HEK293 (cell line): ENCODE results near the gene ACHE.

Experiments used
- BCL11B ChIP-seq: fragments of 450-650 bp; formaldehyde crosslinking; IDR thresholded peaks from 2 replicates; pipeline ENCODE4 v1.5.1; 2016; ENCODE audit warnings: low read depth, missing biosample characterization, missing genetic modification characterization
- GLIS2 ChIP-seq: fragments of 450-650 bp; formaldehyde crosslinking; IDR thresholded peaks from 2 replicates; pipeline ENCODE4 v1.5.1; 2016; ENCODE audit warnings: missing biosample characterization, missing genetic modification characterization
- MZF1 ChIP-seq: fragments of 450-650 bp; formaldehyde crosslinking; IDR thresholded peaks from 2 replicates; pipeline ENCODE4 v1.5.1; 2017; ENCODE audit warnings: missing biosample characterization, missing genetic modification characterization, borderline replicate concordance
- OSR2 ChIP-seq: fragments of 450-650 bp; formaldehyde crosslinking; IDR thresholded peaks from 2 replicates; pipeline ENCODE4 v1.5.1; 2016; ENCODE audit warnings: missing biosample characterization, missing genetic modification characterization
- REPIN1 ChIP-seq: fragments of 450-650 bp; formaldehyde crosslinking; IDR thresholded peaks from 2 replicates; pipeline ENCODE4 v1.5.1; 2017; ENCODE audit warnings: missing biosample characterization, missing genetic modification characterization, low read depth
- SP3 ChIP-seq: fragments of 450-650 bp; formaldehyde crosslinking; IDR thresholded peaks from 2 replicates; pipeline ENCODE4 v1.5.1; 2016; ENCODE audit warnings: missing biosample characterization, missing genetic modification characterization
- TCF7L2 ChIP-seq: IDR thresholded peaks from 2 replicates; pipeline ENCODE4 v1.6.1; 2011; ENCODE audit warnings: low read depth, mild to moderate bottlenecking, inconsistent platforms, low read length, moderate library complexity, borderline replicate concordance
- TSHZ1 ChIP-seq: fragments of 450-650 bp; formaldehyde crosslinking; IDR thresholded peaks from 2 replicates; pipeline ENCODE4 v1.5.1; 2016; ENCODE audit warnings: missing biosample characterization, missing genetic modification characterization, borderline replicate concordance
- YY1 ChIP-seq: fragments of 450-650 bp; formaldehyde crosslinking; IDR thresholded peaks from 2 replicates; pipeline ENCODE4 v1.5.1; 2018; ENCODE audit warnings: missing biosample characterization, missing genetic modification characterization
- ZBTB10 ChIP-seq: fragments of 450-650 bp; formaldehyde crosslinking; IDR thresholded peaks from 2 replicates; pipeline ENCODE4 v1.5.1; 2016; ENCODE audit warnings: missing biosample characterization, missing genetic modification characterization
- ZBTB6 ChIP-seq: fragments of 450-650 bp; formaldehyde crosslinking; IDR thresholded peaks from 2 replicates; pipeline ENCODE4 v1.5.1; 2017; ENCODE audit warnings: missing biosample characterization, missing genetic modification characterization
- ZBTB7A ChIP-seq: fragments of 450-650 bp; formaldehyde crosslinking; IDR thresholded peaks from 2 replicates; pipeline ENCODE4 v1.5.1; 2016; ENCODE audit warnings: low read depth, missing biosample characterization, missing genetic modification characterization
- ZFP3 ChIP-seq: fragments of 450-650 bp; formaldehyde crosslinking; IDR thresholded peaks from 2 replicates; pipeline ENCODE4 v1.5.1; 2016; ENCODE audit warnings: low read depth, missing biosample characterization, missing genetic modification characterization
- ZNF112 ChIP-seq: fragments of 450-650 bp; formaldehyde crosslinking; IDR thresholded peaks from 2 replicates; pipeline ENCODE4 v1.5.0; 2017; ENCODE audit warnings: missing biosample characterization, missing genetic modification characterization
- ZNF114 ChIP-seq: fragments of 450-650 bp; formaldehyde crosslinking; IDR thresholded peaks from 2 replicates; pipeline ENCODE4 v1.5.0; 2017; ENCODE audit warnings: missing biosample characterization, missing genetic modification characterization
- ZNF121 ChIP-seq: fragments of 450-650 bp; formaldehyde crosslinking; IDR thresholded peaks from 2 replicates; pipeline ENCODE4 v1.5.1; 2016; ENCODE audit warnings: missing biosample characterization, missing genetic modification characterization
- ZNF157 ChIP-seq: fragments of 450-650 bp; formaldehyde crosslinking; IDR thresholded peaks from 2 replicates; pipeline ENCODE4 v1.5.1; 2016; ENCODE audit warnings: missing biosample characterization, missing genetic modification characterization
- ZNF2 ChIP-seq: fragments of 450-650 bp; formaldehyde crosslinking; IDR thresholded peaks from 2 replicates; pipeline ENCODE4 v1.5.1; 2016; ENCODE audit warnings: missing biosample characterization, missing genetic modification characterization
- ZNF223 ChIP-seq: fragments of 450-650 bp; formaldehyde crosslinking; IDR thresholded peaks from 2 replicates; pipeline ENCODE4 v1.5.1; 2016; ENCODE audit warnings: missing biosample characterization, missing genetic modification characterization
- ZNF248 ChIP-seq: fragments of 450-650 bp; formaldehyde crosslinking; IDR thresholded peaks from 2 replicates; pipeline ENCODE4 v1.5.1; 2017; ENCODE audit warnings: missing biosample characterization, missing genetic modification characterization
- ZNF324 ChIP-seq: fragments of 450-650 bp; formaldehyde crosslinking; IDR thresholded peaks from 2 replicates; pipeline ENCODE4 v1.5.1; 2016; ENCODE audit warnings: missing biosample characterization, missing genetic modification characterization
- ZNF341 ChIP-seq: fragments of 450-650 bp; formaldehyde crosslinking; IDR thresholded peaks from 2 replicates; pipeline ENCODE4; 2016; ENCODE audit warnings: low read depth, missing biosample characterization, missing genetic modification characterization
- ZNF510 ChIP-seq: fragments of 450-650 bp; formaldehyde crosslinking; IDR thresholded peaks from 2 replicates; pipeline ENCODE4 v1.5.1; 2018; ENCODE audit warnings: mild to moderate bottlenecking, missing genetic modification characterization, missing biosample characterization; ENCODE audit not compliant: insufficient replicate concordance
- ZNF585B ChIP-seq: fragments of 450-650 bp; formaldehyde crosslinking; IDR thresholded peaks from 2 replicates; pipeline ENCODE4 v1.5.1; 2016; ENCODE audit warnings: missing biosample characterization, missing genetic modification characterization
- ZNF623 ChIP-seq: fragments of 450-650 bp; formaldehyde crosslinking; IDR thresholded peaks from 2 replicates; pipeline ENCODE4 v1.5.1; 2016; ENCODE audit warnings: missing biosample characterization, missing genetic modification characterization
- ZNF645 ChIP-seq: fragments of 450-650 bp; formaldehyde crosslinking; IDR thresholded peaks from 2 replicates; pipeline ENCODE4; 2016; ENCODE audit warnings: missing biosample characterization, missing genetic modification characterization
- ZNF701 ChIP-seq: fragments of 450-650 bp; formaldehyde crosslinking; IDR thresholded peaks from 2 replicates; pipeline ENCODE4 v1.5.1; 2016; ENCODE audit warnings: missing biosample characterization, missing genetic modification characterization
- ZNF791 ChIP-seq: fragments of 450-650 bp; formaldehyde crosslinking; IDR thresholded peaks from 2 replicates; pipeline ENCODE4 v1.5.1; 2016; ENCODE audit warnings: missing biosample characterization, missing genetic modification characterization
- ZSCAN23 ChIP-seq: fragments of 450-650 bp; formaldehyde crosslinking; IDR thresholded peaks from 2 replicates; pipeline ENCODE4 v1.5.1; 2016; ENCODE audit warnings: missing biosample characterization, missing genetic modification characterization
- TF ChIP-seq, protein P1 (sequence below): fragments of 450-650 bp; formaldehyde crosslinking; IDR thresholded peaks from 2 replicates; pipeline ENCODE4 v1.5.1; 2016; ENCODE audit warnings: missing biosample characterization, missing genetic modification characterization
- TF ChIP-seq, protein P2 (sequence below): fragments of 450-650 bp; formaldehyde crosslinking; IDR thresholded peaks from 2 replicates; pipeline ENCODE4 v1.5.1; 2016; ENCODE audit warnings: missing biosample characterization, missing genetic modification characterization

Gene ACHE

DNA sequence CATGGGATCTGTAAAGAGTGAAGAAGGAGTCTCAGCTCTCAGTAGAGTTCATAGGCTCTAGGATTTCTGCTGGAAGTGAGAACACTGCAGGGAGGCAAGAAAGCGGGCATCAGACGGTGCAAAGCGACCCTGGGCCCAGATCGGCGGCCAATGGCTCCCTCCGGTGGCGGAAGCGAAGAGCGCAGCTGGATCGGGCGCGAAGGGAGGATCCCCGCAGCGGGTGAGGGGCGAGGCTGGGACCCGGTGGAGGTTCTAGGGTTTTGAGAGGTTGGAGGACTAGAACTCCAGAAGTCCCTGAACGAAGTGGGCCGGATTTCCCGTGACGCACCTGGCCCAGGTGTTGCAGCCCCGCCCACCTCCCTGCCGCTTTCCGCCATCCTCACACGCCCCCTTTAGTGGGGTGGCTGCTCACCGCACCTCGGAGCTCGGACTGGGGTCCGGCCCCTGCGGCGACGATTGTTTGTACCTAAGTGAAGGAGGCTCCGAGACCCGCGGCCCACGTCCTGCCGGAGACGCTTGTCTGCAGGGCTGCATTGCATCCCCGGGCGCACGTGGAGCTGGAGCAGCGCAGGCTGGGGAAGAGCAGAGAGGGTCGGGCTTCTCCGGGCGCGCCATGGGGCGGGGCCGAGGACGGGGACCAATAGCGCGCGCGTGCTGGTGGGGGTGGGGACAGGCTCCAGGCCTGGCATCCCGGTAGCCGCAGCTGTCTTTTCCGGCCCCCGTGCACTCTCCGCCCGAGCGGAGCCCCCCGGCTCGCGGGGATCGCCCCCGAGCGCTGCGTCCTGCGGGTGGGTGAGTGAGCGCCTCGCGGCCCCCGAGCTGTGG lies 43.4 kb downstream of the ACHE start, which contains the start of gene SLC12A9 (continued):
- TF ChIP-seq TSHZ1 (tag by site-specific recombination) (no peak), REPIN1 (tag by site-specific recombination) (no peak; the same call in 1 of the 2 replicates), ZNF114 (tag by site-specific recombination) (no peak), ZNF324 (tag by site-specific recombination) (peak; percentile 74), ZNF112 (no peak), ZBTB6 (tag by site-specific recombination) (peak; percentile 67; the same call in 1 of the 2 replicates), ZNF2 (tag by site-specific recombination) (peak; percentile 92), SP3 (tag by site-specific recombination) (peak; percentile 93), TCF7L2 (no peak), ZNF645 (tag by site-specific recombination) (no peak), ZNF248 (tag by site-specific recombination) (no peak), ZNF157 (tag by site-specific recombination) (no peak), ZNF701 (0 out of 2 replicates have a peak, but pooled peaks have one; percentile 26), ZNF791 (tag by site-specific recombination) (no peak), OSR2 (peak; percentile 68), ZNF341 (tag by site-specific recombination) (peak; percentile 93), ZNF623 (tag by site-specific recombination) (no peak), BCL11B (tag by site-specific recombination) (no peak), ZNF121 (tag by site-specific recombination) (no peak), ZNF585B (tag by site-specific recombination) (no peak), ZNF510 (tag by site-specific recombination) (no peak), ZFP3 (no peak), GLIS2 (peak; percentile 82), MZF1 (tag by site-specific recombination) (peak; percentile 15; the same call in 1 of the 2 replicates), ZSCAN23 (tag by site-specific recombination) (peak; percentile 39; the same call in 1 of the 2 replicates), YY1 (tag by site-specific recombination) (peak; percentile 31; the same call in 1 of the 2 replicates), ZBTB10 (no peak; the same call in 1 of the 2 replicates), ZNF223 (no peak), ZBTB7A (tag by site-specific recombination) (0 out of 2 replicates have a peak, but pooled peaks have one; percentile 40)
- TF ChIP-seq, protein P1, sequence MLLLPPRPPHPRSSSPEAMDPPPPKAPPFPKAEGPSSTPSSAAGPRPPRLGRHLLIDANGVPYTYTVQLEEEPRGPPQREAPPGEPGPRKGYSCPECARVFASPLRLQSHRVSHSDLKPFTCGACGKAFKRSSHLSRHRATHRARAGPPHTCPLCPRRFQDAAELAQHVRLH: no peak
- TF ChIP-seq, protein P2, sequence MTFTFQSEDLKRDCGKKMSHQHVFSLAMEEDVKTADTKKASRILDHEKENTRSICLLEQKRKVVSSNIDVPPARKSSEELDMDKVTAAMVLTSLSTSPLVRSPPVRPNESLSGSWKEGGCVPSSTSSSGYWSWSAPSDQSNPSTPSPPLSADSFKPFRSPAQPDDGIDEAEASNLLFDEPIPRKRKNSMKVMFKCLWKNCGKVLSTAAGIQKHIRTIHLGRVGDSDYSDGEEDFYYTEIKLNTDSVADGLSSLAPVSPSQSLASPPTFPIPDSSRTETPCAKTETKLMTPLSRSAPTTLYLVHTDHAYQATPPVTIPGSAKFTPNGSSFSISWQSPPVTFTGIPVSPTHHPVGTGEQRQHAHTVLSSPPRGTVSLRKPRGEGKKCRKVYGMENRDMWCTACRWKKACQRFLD: no peak
